GM10248 (cell line): ENCODE data around the gene ZNF474.

Experiments
- CTCF ChIA-PET: fragments of 300-600 bp; sonication (Branson Sonifier 250); formaldehyde crosslinking; extraction: SDS; loops from one replicate; lab custom pipeline; 2021; ENCODE audit warnings: antibody characterized with exemption; lab: Yijun Ruan, JAX
- POLR2A ChIA-PET: fragments of 350-650 bp; sonication (Branson Sonifier 250); formaldehyde crosslinking; extraction: SDS; loops from one replicate; lab custom pipeline; 2020; ENCODE audit warnings: antibody characterized with exemption; lab: Yijun Ruan, JAX
- DNase-seq: peaks from one replicate; pipeline ENCODE4 v3.0.0; 2012; ENCODE audit errors: extremely low spot score
- CTCF ChIP-seq: IDR thresholded peaks from 2 replicates; pipeline ENCODE4 v1.5.1; 2012; ENCODE audit warnings: mild to moderate bottlenecking, low read depth; ENCODE audit errors: extremely low read depth, missing control alignments, control extremely low read depth

ZNF474 gene

GRCh38 chr5:122149321-122150090 is 20.2 kb downstream of the ZNF474 start:
- no peak for TF ChIP-seq CTCF
- ChIA-PET POLR2A (no interaction called here), CTCF (interaction anchor here (1.9 kb wide), 1 partner anchor 8 kb away, joined by 5 read pairs; no protein-coding TSS in a partner anchor)
- DNase-seq: no peak

DNA sequence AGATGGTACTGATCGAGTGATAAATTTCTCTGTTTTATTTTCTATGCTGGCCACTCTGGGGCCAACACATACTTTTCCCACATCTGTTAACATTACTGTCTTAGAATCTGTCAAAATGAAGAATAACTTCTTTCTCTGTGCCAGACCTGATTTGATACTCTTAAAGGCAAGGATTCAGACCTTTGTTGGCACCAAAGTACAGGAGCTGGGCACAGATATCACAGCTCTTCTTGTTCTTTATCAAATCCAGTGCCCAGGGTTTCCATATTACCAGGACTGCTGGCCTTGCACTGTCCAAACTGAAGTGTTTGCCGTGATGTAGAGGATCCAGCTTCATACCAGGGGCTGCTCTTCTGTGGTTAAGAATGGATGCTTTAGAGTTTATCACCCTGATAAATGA is 20.9 kb downstream of the ZNF474 start:
- no peak for DNase-seq
- POLR2A ChIA-PET: no interaction called here

GRCh38 chr5:122151640-122152039 is 22.3 kb downstream of the ZNF474 start:
- TF ChIP-seq CTCF: no peak
- no peak for DNase-seq
- CTCF ChIA-PET: no interaction called here
- POLR2A ChIA-PET: no interaction called here

More for the DNA sequence above, 20.9 kb downstream of the ZNF474 start:
- no peak for TF ChIP-seq CTCF
- CTCF ChIA-PET: interaction anchor here (1.9 kb wide), 1 partner anchor 9 kb away, joined by 5 read pairs; no protein-coding TSS in a partner anchor

DNA sequence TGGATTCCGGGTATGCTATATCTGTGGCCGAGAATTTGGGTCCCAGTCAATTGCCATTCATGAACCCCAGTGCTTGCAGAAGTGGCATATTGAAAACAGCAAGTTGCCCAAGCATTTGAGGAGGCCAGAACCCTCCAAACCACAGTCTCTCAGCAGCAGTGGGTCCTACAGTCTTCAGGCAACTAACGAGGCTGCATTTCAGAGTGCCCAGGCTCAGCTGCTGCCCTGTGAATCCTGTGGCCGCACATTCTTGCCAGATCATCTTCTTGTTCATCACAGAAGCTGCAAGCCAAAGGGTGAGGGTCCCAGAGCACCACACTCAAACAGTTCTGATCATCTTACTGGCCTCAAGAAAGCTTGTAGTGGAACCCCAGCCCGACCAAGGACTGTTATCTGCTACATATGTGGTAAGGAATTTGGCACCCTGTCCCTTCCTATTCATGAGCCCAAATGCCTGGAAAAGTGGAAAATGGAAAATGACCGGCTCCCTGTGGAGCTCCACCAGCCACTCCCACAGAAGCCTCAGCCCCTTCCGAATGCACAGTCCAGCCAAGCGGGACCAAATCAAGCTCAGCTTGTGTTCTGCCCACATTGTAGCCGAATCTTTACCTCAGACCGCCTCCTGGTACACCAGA is 23.0 kb downstream of the ZNF474 start:
- no peak for DNase-seq
- no peak for TF ChIP-seq CTCF
- POLR2A ChIA-PET: no interaction called here
- CTCF ChIA-PET: no interaction called here

- CTCF ChIA-PET: interaction anchor here (1.0 kb wide), 1 partner anchor 9 kb away, joined by 3 read pairs; no protein-coding TSS in a partner anchor
- DNase-seq: no peak
- POLR2A ChIA-PET: no interaction called here
- TF ChIP-seq CTCF: no peak
Measured at GRCh38 chr5:122153230-122153629, 23.9 kb downstream of the ZNF474 start.

DNA sequence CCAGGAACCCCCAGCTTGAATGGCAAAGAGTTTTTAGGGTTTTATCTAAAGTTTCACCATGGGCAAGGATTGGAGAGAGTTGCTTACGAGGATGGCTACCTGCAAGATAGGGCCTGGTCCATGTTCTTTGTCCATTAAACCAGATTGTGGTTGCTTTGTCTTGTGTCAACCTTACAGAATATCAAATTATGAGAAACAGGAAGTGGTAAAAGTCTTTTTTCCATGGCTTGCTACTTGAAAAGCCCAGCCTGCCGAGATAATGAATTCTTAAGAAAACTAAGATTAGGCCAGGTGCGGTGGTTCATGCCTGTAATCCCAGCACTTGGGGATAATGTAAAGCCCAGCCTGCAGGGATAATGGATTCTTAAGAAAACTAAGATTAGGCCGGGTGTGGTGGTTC is 24.4 kb downstream of the ZNF474 start:
- ChIA-PET CTCF (interaction anchor here (1.0 to 1.2 kb wide), 2 partner anchors 10 to 12 kb away, joined by 3 to 4 read pairs; no protein-coding TSS in a partner anchor), POLR2A (no interaction called here)
- no peak for DNase-seq
- TF ChIP-seq CTCF: no peak
